ENCODE results near the gene SCLY.

DNA sequence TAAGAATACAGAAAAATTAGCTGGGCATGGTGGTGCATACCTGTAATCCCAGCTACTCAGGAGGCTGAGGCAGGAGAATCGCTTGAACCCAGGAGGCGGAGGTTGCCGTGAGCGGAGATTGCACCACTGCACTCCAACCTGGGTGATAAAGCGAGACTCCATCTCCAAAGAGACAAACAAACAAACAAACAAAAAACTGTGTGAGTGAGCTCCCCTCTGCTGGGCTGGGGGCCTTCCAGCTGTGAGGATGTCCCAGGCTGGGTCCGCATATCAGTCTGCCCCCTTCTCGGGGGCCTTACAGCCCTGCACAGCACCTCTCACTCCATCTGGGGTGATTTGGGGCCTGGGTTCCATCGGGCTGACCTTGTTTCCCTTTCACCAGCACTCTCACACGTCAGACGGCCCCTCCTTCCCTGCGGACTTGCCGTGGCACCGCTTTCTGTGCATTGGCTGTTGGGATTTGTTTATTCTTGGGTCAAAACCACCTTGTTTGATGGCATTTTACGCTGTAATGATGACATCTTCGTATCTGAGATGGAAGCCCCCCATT is 74.9 kb downstream of the SCLY start:
- TF ChIP-seq TCF12 (IDR thresholded peaks at IDR 0.05; ENCODE audit: low read depth, low read length) = no peak
- TF ChIP-seq, protein P1, sequence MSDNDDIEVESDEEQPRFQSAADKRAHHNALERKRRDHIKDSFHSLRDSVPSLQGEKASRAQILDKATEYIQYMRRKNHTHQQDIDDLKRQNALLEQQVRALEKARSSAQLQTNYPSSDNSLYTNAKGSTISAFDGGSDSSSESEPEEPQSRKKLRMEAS (IDR thresholded peaks at IDR 0.05) = no peak
- TF ChIP-seq JUN (IDR thresholded peaks at IDR 0.05; ENCODE audit: low read depth, low read length) = no peak
- TF ChIP-seq, protein P2, sequence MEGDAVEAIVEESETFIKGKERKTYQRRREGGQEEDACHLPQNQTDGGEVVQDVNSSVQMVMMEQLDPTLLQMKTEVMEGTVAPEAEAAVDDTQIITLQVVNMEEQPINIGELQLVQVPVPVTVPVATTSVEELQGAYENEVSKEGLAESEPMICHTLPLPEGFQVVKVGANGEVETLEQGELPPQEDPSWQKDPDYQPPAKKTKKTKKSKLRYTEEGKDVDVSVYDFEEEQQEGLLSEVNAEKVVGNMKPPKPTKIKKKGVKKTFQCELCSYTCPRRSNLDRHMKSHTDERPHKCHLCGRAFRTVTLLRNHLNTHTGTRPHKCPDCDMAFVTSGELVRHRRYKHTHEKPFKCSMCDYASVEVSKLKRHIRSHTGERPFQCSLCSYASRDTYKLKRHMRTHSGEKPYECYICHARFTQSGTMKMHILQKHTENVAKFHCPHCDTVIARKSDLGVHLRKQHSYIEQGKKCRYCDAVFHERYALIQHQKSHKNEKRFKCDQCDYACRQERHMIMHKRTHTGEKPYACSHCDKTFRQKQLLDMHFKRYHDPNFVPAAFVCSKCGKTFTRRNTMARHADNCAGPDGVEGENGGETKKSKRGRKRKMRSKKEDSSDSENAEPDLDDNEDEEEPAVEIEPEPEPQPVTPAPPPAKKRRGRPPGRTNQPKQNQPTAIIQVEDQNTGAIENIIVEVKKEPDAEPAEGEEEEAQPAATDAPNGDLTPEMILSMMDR (IDR thresholded peaks at IDR 0.05; ENCODE audit: control extremely low read depth in 1 of 3, insufficient read depth in 1 of 3, low read depth in 1 of 3, low read length in 3 of 3) = no peak
- no peak for TF ChIP-seq EP300 (IDR thresholded peaks at IDR 0.05; ENCODE audit: borderline replicate concordance in 1 of 2, low read depth in 2 of 2, low read length in 2 of 2)
- no peak for TF ChIP-seq MAFK (IDR thresholded peaks at IDR 0.05; ENCODE audit: low read depth, low read length)
- no peak for TF ChIP-seq CHD1 (IDR thresholded peaks at IDR 0.05; ENCODE audit: low read depth, low read length)
- no peak for TF ChIP-seq SIN3A (conservative IDR thresholded peaks at IDR 0.05 in 1 of 2, IDR thresholded peaks at IDR 0.05 in 1 of 2; ENCODE audit: low read depth in 1 of 2, low read length in 2 of 2)
- TF ChIP-seq GABPA (IDR thresholded peaks at IDR 0.05; ENCODE audit: borderline replicate concordance, insufficient read depth, low read length) = no peak
- no peak for TF ChIP-seq TEAD4 (IDR thresholded peaks at IDR 0.05; ENCODE audit: low read depth, low read length)
- no peak for TF ChIP-seq EZH2 (IDR thresholded peaks at IDR 0.05; ENCODE audit: low read depth, low read length, severe bottlenecking)
- TF ChIP-seq SIX5 (IDR thresholded peaks at IDR 0.05; ENCODE audit: low read depth, low read length) = no peak
- TF ChIP-seq, protein P3, sequence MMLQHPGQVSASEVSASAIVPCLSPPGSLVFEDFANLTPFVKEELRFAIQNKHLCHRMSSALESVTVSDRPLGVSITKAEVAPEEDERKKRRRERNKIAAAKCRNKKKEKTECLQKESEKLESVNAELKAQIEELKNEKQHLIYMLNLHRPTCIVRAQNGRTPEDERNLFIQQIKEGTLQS (IDR thresholded peaks at IDR 0.05; ENCODE audit: insufficient read depth, low read depth, low read length) = no peak
